HG02763 (cell line): ENCODE results near the gene CAMK1.

Experiments
- ATAC-seq: cut with Tn5 transposase; IDR thresholded peaks from one replicate; pipeline ENCODE4 v1.9.1; 2021; ENCODE audit warnings: mild to moderate bottlenecking, moderate library complexity; ENCODE audit not compliant: unreplicated experiment

Gene CAMK1

DNA sequence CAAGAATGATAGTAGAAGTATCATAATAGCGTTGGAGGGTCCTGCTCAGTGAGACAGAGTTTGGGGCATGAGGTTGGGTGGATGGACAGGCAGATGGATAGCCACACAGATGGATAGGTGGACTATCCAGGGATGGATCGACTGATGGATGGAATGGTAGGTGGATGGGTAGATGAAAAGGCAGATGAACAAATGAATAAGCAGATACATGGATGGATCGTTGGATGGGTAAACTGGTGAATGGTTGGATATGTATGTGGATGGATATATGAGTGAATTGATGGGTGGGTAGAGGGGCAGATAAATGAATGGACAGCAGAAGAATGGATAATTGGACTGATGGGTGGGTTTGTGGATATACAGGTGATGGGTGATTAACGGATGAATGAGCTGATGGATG is 56.6 kb downstream of the CAMK1 start:
- no peak for ATAC-seq

DNA sequence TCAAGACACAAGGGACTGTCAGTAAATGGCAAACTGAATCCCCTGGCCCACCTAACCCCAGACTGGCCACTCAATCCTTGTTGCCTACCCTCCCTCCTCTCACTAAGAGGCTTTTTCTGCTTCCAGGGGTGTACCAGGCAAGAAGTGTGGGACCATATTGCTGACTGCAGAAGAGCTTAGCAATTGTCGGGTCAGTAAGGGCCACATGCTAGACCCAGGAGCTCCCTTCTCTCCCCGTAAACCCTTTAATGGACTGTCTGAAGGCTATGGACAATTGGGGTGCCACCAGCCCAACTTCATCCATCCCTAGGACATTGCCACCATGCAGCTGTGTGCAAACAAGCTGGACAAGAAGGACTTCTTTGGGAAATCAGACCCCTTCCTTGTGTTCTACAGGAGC is 57.3 kb downstream of the CAMK1 start:
- ATAC-seq, result no peak

DNA sequence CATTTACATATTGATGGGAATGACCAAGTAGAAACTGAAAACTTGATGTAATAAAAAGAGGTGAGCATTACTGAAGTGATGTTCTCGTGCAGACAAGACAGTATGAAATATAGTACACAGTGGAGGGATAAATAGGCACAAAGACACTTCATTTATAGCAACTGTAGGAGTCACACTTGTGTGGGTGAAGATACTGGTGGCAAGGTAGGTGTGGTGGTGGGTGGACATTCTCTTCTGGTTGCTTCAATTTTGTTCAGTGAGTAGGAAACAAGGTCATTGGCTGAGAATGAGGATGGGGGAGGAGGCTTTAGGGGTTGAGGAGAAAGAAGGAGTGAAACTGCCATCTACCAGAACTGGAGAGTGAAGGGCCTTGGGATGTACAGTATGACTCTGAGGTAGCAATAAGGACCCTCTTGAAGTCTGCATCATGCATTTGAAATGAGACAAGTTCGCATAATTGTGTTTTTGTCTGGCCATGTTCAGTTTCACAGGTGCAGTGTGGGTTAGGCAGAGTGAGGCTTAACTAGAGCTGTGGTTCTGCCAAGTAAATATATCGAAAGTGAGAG is 59.5 kb downstream of the CAMK1 start:
- ATAC-seq, result no peak
